ENCODE data around the gene CKLF.

DNA sequence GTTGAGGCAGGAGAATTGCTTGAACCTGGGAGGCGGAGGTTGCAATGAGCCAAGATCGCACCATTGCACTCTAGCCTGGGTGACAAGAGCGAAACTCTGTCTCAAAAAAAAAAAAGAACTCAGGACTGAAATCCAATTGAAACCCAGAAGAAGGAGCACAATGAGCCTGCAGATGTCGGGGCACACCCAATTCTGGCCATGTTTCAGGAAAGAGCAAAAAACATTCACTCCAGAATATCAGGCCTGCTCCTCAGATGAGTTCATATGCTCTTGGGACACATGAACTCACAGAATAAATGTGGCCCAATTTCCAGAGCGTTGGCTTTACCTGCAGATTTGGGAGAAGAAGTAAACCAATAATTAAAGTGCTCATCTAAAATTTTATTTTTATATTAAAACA lies 23.9 kb downstream of the CKLF start:
- TF ChIP-seq, protein P1, sequence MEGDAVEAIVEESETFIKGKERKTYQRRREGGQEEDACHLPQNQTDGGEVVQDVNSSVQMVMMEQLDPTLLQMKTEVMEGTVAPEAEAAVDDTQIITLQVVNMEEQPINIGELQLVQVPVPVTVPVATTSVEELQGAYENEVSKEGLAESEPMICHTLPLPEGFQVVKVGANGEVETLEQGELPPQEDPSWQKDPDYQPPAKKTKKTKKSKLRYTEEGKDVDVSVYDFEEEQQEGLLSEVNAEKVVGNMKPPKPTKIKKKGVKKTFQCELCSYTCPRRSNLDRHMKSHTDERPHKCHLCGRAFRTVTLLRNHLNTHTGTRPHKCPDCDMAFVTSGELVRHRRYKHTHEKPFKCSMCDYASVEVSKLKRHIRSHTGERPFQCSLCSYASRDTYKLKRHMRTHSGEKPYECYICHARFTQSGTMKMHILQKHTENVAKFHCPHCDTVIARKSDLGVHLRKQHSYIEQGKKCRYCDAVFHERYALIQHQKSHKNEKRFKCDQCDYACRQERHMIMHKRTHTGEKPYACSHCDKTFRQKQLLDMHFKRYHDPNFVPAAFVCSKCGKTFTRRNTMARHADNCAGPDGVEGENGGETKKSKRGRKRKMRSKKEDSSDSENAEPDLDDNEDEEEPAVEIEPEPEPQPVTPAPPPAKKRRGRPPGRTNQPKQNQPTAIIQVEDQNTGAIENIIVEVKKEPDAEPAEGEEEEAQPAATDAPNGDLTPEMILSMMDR (IDR thresholded peaks at IDR 0.05): no peak
- TF ChIP-seq POLR2A (IDR thresholded peaks at IDR 0.05): no peak

Data from lower leg skin (tissue), 3 donors.